Measurements from ENCODE around the gene ATP2A2.
"Not testable (repeated sequence)": the region's sequence is repeated elsewhere in the genome, so short reads cannot be mapped to it uniquely, and the experiment has no call there.

ATP2A2 gene

DNA sequence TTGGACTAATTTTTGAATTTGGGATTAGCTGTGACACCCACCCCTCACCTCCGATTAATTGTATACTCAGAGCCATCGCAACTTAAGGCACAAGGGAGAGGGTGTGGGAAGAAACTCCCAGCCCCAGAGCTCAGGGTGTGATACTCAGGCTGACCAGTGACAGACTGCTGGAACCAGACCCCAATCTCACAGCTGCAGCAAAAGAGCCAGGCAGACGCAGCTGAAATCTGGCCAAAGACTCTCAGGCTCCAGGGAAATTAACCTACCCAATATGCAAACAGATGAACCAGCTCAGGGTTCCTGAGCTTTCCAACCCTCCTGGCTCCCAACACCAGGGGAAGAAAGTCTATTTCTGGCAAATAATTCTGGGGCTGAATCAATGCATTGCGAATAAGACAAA is 92.0 kb downstream of the ATP2A2 start:
- no peak overlapping the region for H3K27ac Mint-ChIP-seq
- peaks cover 8% of the 10 kb centered on the region for H3K36me3 Mint-ChIP-seq
- H3K4me3 Mint-ChIP-seq: no peak overlapping the region
- no peaks in the 10 kb centered on the region for H3K4me1 Mint-ChIP-seq (ENCODE audit: low read depth)
- no peaks in the 10 kb centered on the region for H3K9me3 Mint-ChIP-seq (ENCODE audit: low read depth)
- no peaks in the 10 kb centered on the region for H3K27me3 Mint-ChIP-seq

DNA sequence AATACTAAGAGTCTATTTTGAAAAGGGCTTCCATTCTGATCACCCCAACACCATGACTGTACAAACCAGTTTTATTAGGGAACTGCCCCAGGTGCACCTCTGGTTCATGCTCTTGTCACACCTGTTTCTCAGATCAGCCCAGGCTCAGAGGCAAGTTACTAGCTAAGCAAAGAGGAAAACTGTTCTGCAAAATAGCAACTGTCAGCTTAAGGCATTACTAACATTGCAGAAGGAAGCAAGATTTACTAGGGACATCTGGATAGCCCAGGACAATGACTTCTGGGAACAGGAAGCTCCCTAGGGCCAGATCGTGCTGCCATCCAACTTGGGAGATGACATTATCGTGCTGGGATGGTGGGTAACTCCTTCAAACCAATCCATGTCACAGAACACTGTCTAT is 92.4 kb downstream of the ATP2A2 start:
- Mint-ChIP-seq H3K36me3 (peaks cover 8% of the 10 kb centered on the region), H3K9me3 (ENCODE audit: low read depth) (no peaks in the 10 kb centered on the region), H3K4me1 (ENCODE audit: low read depth) (no peaks in the 10 kb centered on the region), H3K4me3 (no peak overlapping the region), H3K27me3 (no peaks in the 10 kb centered on the region), H3K27ac (no peak overlapping the region)

DNA sequence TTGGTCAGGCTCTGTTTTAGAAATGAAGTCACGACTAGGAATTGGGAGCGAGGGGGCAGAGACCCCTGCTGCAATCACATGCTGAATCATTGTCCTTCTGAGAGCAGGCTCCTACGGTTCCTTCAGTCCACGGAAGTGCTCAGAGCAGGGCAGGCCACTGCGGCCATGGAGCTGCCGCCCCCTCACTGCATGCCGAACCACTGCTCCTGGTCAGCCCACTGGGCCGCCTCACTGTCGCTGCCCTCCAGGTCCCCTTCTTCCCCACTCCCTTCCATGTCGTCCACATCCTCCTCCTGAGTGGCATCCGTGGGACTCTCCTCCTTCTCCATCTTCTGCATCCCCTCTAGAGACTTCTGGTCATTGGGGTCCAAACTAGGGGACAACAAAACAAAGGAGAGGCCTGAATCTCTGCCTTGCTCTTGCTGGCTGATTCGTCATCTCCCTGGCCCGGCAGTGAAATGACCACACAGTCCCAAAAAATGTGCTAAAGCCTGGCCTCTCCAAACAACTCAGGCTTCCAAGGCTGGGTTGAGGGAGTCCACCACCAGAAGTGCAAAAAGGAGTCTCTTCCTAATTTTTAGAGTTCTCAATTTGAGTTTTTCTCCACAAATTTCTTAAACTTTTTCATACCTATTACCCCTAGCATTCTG is 93.0 kb downstream of the ATP2A2 start:
- Mint-ChIP-seq H3K4me3 (no peak overlapping the region), H3K27me3 (no peaks in the 10 kb centered on the region), H3K36me3 (peaks cover 8% of the 10 kb centered on the region), H3K27ac (no peak overlapping the region), H3K4me1 (ENCODE audit: low read depth) (no peaks in the 10 kb centered on the region), H3K9me3 (ENCODE audit: low read depth) (no peaks in the 10 kb centered on the region)

DNA sequence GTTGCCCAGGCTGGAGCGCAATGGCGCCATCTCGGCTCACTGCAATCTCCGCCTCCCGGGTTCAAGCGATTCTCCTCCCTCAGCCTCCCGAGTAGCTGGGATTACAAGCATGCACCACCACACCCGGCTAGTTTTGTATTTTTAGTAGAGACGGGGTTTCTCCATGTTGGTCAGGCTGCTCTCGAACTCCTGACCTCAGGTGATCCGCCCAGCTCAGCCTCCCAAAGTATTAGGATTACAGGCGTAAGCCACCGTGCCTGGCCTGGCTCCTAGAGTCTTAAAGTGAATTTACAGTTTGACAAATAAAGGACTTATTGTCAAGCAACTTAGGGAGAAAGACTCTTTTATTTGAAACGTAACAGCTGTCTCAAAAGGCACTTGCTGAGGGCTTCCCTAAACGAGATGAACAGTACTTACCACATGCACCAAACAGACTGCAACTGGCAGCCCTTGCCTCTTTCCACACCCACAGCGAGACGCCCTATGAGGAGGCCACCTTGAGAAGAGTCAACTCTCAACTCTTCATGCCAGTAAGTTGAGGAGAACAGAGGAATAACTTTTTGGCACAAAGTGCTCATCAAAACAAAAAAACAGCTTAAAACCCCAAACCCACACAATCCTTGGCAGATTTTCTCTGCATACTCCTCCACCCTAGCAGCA is 97.2 kb downstream of the ATP2A2 start:
- H3K4me3 Mint-ChIP-seq; H3K27ac Mint-ChIP-seq; H3K4me1 Mint-ChIP-seq (ENCODE audit: low read depth); H3K9me3 Mint-ChIP-seq (ENCODE audit: low read depth); H3K27me3 Mint-ChIP-seq: not testable (repeated sequence)
- peaks cover 14% of the 10 kb centered on the region for H3K36me3 Mint-ChIP-seq

DNA sequence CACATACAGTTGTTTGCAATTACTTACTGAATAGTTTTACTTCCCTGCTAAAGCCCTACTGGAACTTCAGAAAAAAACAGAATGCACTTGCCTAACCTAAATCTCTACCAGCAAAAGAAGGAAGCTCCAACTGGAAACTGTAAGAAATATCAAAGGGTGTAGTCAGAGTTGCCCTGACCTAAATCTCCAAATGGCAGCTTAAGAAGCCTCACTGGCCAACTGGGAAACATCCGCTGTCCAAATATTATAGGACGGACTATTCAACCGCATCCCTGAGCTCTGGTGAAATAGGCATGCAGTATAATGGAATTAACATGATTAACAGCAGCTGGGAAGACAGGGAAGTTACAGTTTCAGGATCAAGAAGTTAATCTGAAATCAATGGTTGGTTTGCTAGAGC is 98.2 kb downstream of the ATP2A2 start:
- Mint-ChIP-seq H3K27me3 (no peaks in the 10 kb centered on the region), H3K27ac (no peak overlapping the region), H3K4me1 (ENCODE audit: low read depth) (peaks cover 4% of the 10 kb centered on the region), H3K4me3 (no peak overlapping the region), H3K9me3 (ENCODE audit: low read depth) (no peaks in the 10 kb centered on the region), H3K36me3 (peaks cover 14% of the 10 kb centered on the region)

DNA sequence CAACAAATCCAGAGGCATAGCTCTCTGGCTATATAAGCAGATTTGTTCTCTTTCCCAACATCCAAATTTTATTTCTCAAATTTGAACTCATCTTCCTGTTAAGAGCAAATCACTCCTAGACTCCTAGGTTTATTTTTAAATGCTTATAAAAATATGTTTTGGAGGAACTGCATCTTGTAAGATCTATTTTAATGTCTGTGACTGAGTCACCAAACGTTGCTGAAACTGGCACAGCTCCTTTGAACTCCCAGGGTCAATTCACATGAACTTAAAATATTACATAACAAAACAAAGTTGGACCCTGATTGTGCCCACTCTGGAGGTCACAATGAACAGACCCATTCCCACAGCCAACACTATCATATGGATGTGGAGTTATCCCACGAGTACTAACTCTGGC is 98.6 kb downstream of the ATP2A2 start:
- no peak overlapping the region for H3K4me3 Mint-ChIP-seq

DNA sequence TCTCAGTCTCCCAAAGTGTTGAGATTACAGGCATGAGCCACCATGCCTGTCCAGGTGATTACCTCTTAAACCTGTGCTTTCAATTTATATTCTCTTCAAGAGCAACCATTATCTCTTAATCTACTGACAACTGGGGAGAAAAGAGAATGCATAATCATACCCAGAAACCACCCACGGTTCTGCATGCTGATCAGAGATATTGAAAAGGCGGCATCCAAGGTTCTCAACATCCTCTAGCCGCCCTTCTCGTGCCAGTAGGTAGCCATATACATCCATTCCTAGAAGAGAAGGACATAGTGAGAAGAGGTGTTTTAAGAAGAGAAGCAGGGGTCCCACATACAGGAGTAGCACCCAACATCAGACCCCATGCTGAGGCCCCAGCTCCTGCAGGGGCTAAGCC is 101.6 kb downstream of the ATP2A2 start:
- H3K36me3 Mint-ChIP-seq: peaks cover 8% of the 10 kb centered on the region
- H3K27ac Mint-ChIP-seq: no peak overlapping the region
- H3K4me3 Mint-ChIP-seq: no peak overlapping the region
- peaks cover 10% of the 10 kb centered on the region for H3K4me1 Mint-ChIP-seq (ENCODE audit: low read depth)
- no peaks in the 10 kb centered on the region for H3K9me3 Mint-ChIP-seq (ENCODE audit: low read depth)
- H3K27me3 Mint-ChIP-seq: no peaks in the 10 kb centered on the region

More for the DNA sequence above, 98.6 kb downstream of the ATP2A2 start:
- H3K27me3 Mint-ChIP-seq: no peaks in the 10 kb centered on the region
- peaks cover 6% of the 10 kb centered on the region for H3K4me1 Mint-ChIP-seq (ENCODE audit: low read depth)
- H3K36me3 Mint-ChIP-seq: peaks cover 14% of the 10 kb centered on the region
- no peak overlapping the region for H3K27ac Mint-ChIP-seq
- no peaks in the 10 kb centered on the region for H3K9me3 Mint-ChIP-seq (ENCODE audit: low read depth)

All from activated naive CD8-positive, alpha-beta T cell (primary cell).